CD14-positive monocyte (primary cell): ENCODE results near the gene HMCN1. TPM values are rescaled to one million over a fixed set of nuclear protein-coding genes. Genes with fewer than 3 reads are reported as not detected.

Experiments
- DNase-seq, 3 donors: peaks; one replicate each; pipeline ENCODE4 v3.0.0-alpha.2; 2011 to 2022
- H2AFZ ChIP-seq: 2 replicates; pipeline ENCODE4 v1.6.0; 2012; ENCODE audit warnings: mild to moderate bottlenecking, low read depth, low read length, inconsistent platforms; ENCODE audit not compliant: insufficient read depth, poor library complexity, severe bottlenecking
- H3K27ac ChIP-seq, 2 donors: 1 replicate in 1 of 2; 2 replicates in 1 of 2; pipeline ENCODE4 v1.5.1; 2012 to 2013; ENCODE audit warnings: low read length in 2 of 2, control low read depth in 1 of 2, inconsistent platforms in 1 of 2, low read depth in 1 of 2, mild to moderate bottlenecking in 1 of 2
- H3K27me3 ChIP-seq, 2 donors: one replicate each; pipeline versions ENCODE4 v1.6.0 to v1.6.1; 2011 to 2013; ENCODE audit warnings: low read length in 2 of 2; ENCODE audit not compliant: control insufficient read depth in 2 of 2, insufficient read depth in 2 of 2
- H3K36me3 ChIP-seq, 2 donors: replicated peaks in 1 of 2; 1 replicate in 1 of 2; 2 replicates in 1 of 2; pipeline versions ENCODE4 v1.5.1 to v1.6.1; 2012 to 2013; ENCODE audit warnings: low read length in 2 of 2, control low read depth in 1 of 2, inconsistent platforms in 1 of 2, mild to moderate bottlenecking in 1 of 2; ENCODE audit not compliant: insufficient read depth in 2 of 2, control insufficient read depth in 1 of 2
- H3K4me1 ChIP-seq, 2 donors: 1 replicate in 1 of 2; 2 replicates in 1 of 2; pipeline versions ENCODE4 v1.5.1 to v1.6.1; 2012 to 2013; ENCODE audit warnings: low read length in 2 of 2, control low read depth in 1 of 2, inconsistent platforms in 1 of 2, mild to moderate bottlenecking in 1 of 2, moderate library complexity in 1 of 2; ENCODE audit not compliant: insufficient read depth in 2 of 2, control insufficient read depth in 1 of 2
- H3K4me2 ChIP-seq: replicated peaks from 2 replicates; pipeline ENCODE3; 2012; ENCODE audit warnings: low read length, moderate library complexity, mild to moderate bottlenecking; ENCODE audit not compliant: poor library complexity, severe bottlenecking; ENCODE audit errors: extremely low read depth
- H3K4me3 ChIP-seq, 3 experiments: fragments of 200-600 bp in 1 of 3; sonication (generic) in 1 of 3; replicated peaks in 1 of 3; 1 replicate in 2 of 3; 2 replicates in 1 of 3; pipeline ENCODE4 v1.5.1; 2011 to 2013; ENCODE audit warnings: low read length in 3 of 3, mild to moderate bottlenecking in 3 of 3, control low read depth in 2 of 3, low read depth in 2 of 3, inconsistent platforms in 1 of 3, moderate library complexity in 1 of 3
- H3K79me2 ChIP-seq: 2 replicates; pipeline ENCODE4 v1.6.0; 2012; ENCODE audit warnings: mild to moderate bottlenecking, control low read depth, inconsistent platforms, low read length, moderate library complexity; ENCODE audit not compliant: insufficient read depth
- H3K9ac ChIP-seq: 2 replicates; pipeline ENCODE4 v1.6.0; 2017; ENCODE audit warnings: low read length, mild to moderate bottlenecking; ENCODE audit not compliant: insufficient read depth, poor library complexity, severe bottlenecking
- H3K9me3 ChIP-seq, 2 donors: replicated peaks in 1 of 2; 1 replicate in 1 of 2; 2 replicates in 1 of 2; pipeline versions ENCODE4 v1.5.1 to v1.6.1; 2012 to 2013; ENCODE audit warnings: low read length in 2 of 2, control low read depth in 1 of 2; ENCODE audit not compliant: control insufficient read depth in 1 of 2, insufficient read depth in 1 of 2
- H4K20me1 ChIP-seq: 2 replicates; pipeline ENCODE4 v1.6.0; 2012; ENCODE audit warnings: mild to moderate bottlenecking, low read length, control low read depth, moderate library complexity; ENCODE audit not compliant: insufficient read depth
- H3K27ac Mint-ChIP-seq, 7 donors: one replicate each; pipeline ENCODE4 v1.8.0; 2020; ENCODE audit warnings: mild to moderate bottlenecking in 7 of 7, mixed read lengths in 7 of 7, moderate library complexity in 6 of 7, inconsistent platforms in 2 of 7
- H3K27me3 Mint-ChIP-seq, 3 donors: one replicate each; pipeline ENCODE4 v1.8.0; 2021 to 2022; ENCODE audit warnings: low read depth in 3 of 3, mild to moderate bottlenecking in 3 of 3, mixed read lengths in 3 of 3, moderate library complexity in 3 of 3, inconsistent platforms in 1 of 3
- H3K36me3 Mint-ChIP-seq, 2 donors: one replicate each; pipeline ENCODE4 v1.8.0; 2020; ENCODE audit warnings: mixed read lengths in 2 of 2, inconsistent platforms in 1 of 2, mild to moderate bottlenecking in 1 of 2
- H3K4me1 Mint-ChIP-seq: one replicate; pipeline ENCODE4 v1.8.0; 2020; ENCODE audit warnings: mild to moderate bottlenecking, mixed read lengths
- H3K4me3 Mint-ChIP-seq, 2 donors: one replicate each; pipeline ENCODE4 v1.8.0; 2020; ENCODE audit warnings: mild to moderate bottlenecking in 2 of 2, mixed read lengths in 2 of 2, moderate library complexity in 1 of 2
- H3K9me3 Mint-ChIP-seq, 7 donors: one replicate each; pipeline ENCODE4 v1.8.0; 2020 to 2022; ENCODE audit warnings: mixed read lengths in 7 of 7, mild to moderate bottlenecking in 6 of 7, moderate library complexity in 6 of 7, inconsistent platforms in 2 of 7
- WGBS: methylation state at CpG from one replicate; pipeline ENCODE4 v1.1.5; 2013; ENCODE audit warnings: missing lambda C conversion rate; ENCODE audit not compliant: insufficient coverage; 5-methylcytosine and 5-hydroxymethylcytosine counted together
- intact Hi-C, 2 donors: fragments of 100-400 bp; cut with micrococcal nuclease; formaldehyde crosslinking; loops; one replicate each; pipeline versions ENCODE4 v1.15.0 to v1.15.1; 2023
- polyA plus RNA-seq, 3 donors: library from polyadenylated mRNA; depleted of rRNA in 1 of 3; unstranded in 2 of 3; stranded (reverse) in 1 of 3; fragments of 300-500 nt in 2 of 3; fragments of >200 nt in 1 of 3; fragmentation: Illumina TruSeq in 2 of 3; gene quantifications; 1 replicate in 2 of 3; 2 replicates in 1 of 3; pipeline ENCODE4 v1.2.3, GENCODE V29; 2012 to 2021
- TF ChIP-seq, protein P1 (sequence below): fragments of 200-600 bp; IDR thresholded peaks from one replicate; pipeline ENCODE4 v1.8.0; 2022; ENCODE audit warnings: antibody characterized with exemption, mild to moderate bottlenecking

Gene HMCN1
- polyA plus RNA-seq, 3 donors: not detected

GRCh38 chr1:186054003-186054402 lies 319.8 kb downstream of the HMCN1 start:
- H3K36me3 ChIP-seq: no peaks in the 10 kb centered on the region
- Mint-ChIP-seq H3K36me3 (no peaks in the 10 kb centered on the region), H3K9me3 (peaks cover 0 to 1% (median 0%) of the 10 kb centered on the region in 7 donors), H3K27ac (no peak overlapping the region), H3K27me3 (peaks cover 0 to 2% (median 0%) of the 10 kb centered on the region in 3 donors), H3K4me1 (no peaks in the 10 kb centered on the region), H3K4me3 (no peak overlapping the region)
- H3K4me3 ChIP-seq: no peak overlapping the region
- TF ChIP-seq, protein P1, sequence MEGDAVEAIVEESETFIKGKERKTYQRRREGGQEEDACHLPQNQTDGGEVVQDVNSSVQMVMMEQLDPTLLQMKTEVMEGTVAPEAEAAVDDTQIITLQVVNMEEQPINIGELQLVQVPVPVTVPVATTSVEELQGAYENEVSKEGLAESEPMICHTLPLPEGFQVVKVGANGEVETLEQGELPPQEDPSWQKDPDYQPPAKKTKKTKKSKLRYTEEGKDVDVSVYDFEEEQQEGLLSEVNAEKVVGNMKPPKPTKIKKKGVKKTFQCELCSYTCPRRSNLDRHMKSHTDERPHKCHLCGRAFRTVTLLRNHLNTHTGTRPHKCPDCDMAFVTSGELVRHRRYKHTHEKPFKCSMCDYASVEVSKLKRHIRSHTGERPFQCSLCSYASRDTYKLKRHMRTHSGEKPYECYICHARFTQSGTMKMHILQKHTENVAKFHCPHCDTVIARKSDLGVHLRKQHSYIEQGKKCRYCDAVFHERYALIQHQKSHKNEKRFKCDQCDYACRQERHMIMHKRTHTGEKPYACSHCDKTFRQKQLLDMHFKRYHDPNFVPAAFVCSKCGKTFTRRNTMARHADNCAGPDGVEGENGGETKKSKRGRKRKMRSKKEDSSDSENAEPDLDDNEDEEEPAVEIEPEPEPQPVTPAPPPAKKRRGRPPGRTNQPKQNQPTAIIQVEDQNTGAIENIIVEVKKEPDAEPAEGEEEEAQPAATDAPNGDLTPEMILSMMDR: no peak
- H2AFZ ChIP-seq: no peak overlapping the region
- DNase-seq: no peak
- no peak overlapping the region for H3K9ac ChIP-seq
- H4K20me1 ChIP-seq: no peaks in the 10 kb centered on the region
- H3K4me2 ChIP-seq: no peak overlapping the region
- H3K27me3 ChIP-seq: no peaks in the 10 kb centered on the region
- no CpG with 5 or more reads among the region's 2 CpGs for WGBS
- no peaks in the 10 kb centered on the region for H3K9me3 ChIP-seq
- intact Hi-C loops: no loop called here
- no peaks in the 10 kb centered on the region for H3K79me2 ChIP-seq
- no peak overlapping the region for H3K27ac ChIP-seq
- H3K4me1 ChIP-seq: no peaks in the 10 kb centered on the region

- Histone ChIP-seq H3K9ac (no peak overlapping the region), H3K4me2 (no peak overlapping the region), H3K27ac (no peak overlapping the region), H2AFZ (no peak overlapping the region), H3K9me3 (no peaks in the 10 kb centered on the region), H4K20me1 (no peaks in the 10 kb centered on the region), H3K4me1 (no peaks in the 10 kb centered on the region), H3K36me3 (no peaks in the 10 kb centered on the region), H3K27me3 (no peaks in the 10 kb centered on the region), H3K4me3 (no peak overlapping the region), H3K79me2 (no peaks in the 10 kb centered on the region)
- Mint-ChIP-seq H3K27me3 (peaks cover 0 to 2% (median 0%) of the 10 kb centered on the region in 3 donors), H3K4me1 (no peaks in the 10 kb centered on the region), H3K9me3 (peaks cover 0 to 1% (median 0%) of the 10 kb centered on the region in 7 donors), H3K4me3 (no peak overlapping the region), H3K27ac (no peak overlapping the region), H3K36me3 (no peaks in the 10 kb centered on the region)
- intact Hi-C loops: no loop called here
- TF ChIP-seq, protein P1: no peak
- no CpG with 5 or more reads among the region's 2 CpGs for WGBS
- no peak for DNase-seq
Observed at GRCh38 chr1:186054932-186055331, 320.7 kb downstream of the HMCN1 start.
